CD4-positive, alpha-beta memory T cell (primary cell): ENCODE data around the gene ORC4. TPM values are rescaled to one million over a fixed set of nuclear protein-coding genes. Genes with fewer than 3 reads are reported as not detected.
"Not testable (repeated sequence)": the region's sequence is repeated elsewhere in the genome, so short reads cannot be mapped to it uniquely, and the experiment has no call there.

Experiments used
- CTCF ChIA-PET: fragments of 350-600 bp; sonication (Branson Sonifier 250); formaldehyde crosslinking; loops from one replicate; lab custom pipeline; 2021; ENCODE audit warnings: inconsistent platforms; ENCODE audit not compliant: partially characterized antibody; lab: Charles Lee
- POLR2A ChIA-PET: fragments of 350-600 bp; sonication (Branson Sonifier 250); formaldehyde crosslinking; loops from one replicate; lab custom pipeline; 2021; ENCODE audit not compliant: partially characterized antibody; lab: Charles Lee
- DNase-seq, 5 donors: peaks; one replicate each; pipeline versions ENCODE4 v3.0.0 to v3.0.0-alpha.2; 2020 to 2022; ENCODE audit warnings: mixed read lengths in 1 of 5
- H3K27ac ChIP-seq: one replicate; pipeline ENCODE4 v1.7.0; 2013; ENCODE audit warnings: low read depth, low read length
- H3K27me3 ChIP-seq: 2 replicates; pipeline ENCODE4 v1.7.0; 2013; ENCODE audit warnings: mild to moderate bottlenecking, low read length, moderate library complexity; ENCODE audit not compliant: insufficient read depth
- H3K36me3 ChIP-seq: 2 replicates; pipeline ENCODE4 v1.7.0; 2013; ENCODE audit warnings: mild to moderate bottlenecking, low read length, moderate library complexity; ENCODE audit not compliant: insufficient read depth
- H3K4me1 ChIP-seq: 2 replicates; pipeline ENCODE4 v1.7.0; 2013; ENCODE audit warnings: mild to moderate bottlenecking, low read length, moderate library complexity; ENCODE audit not compliant: insufficient read depth
- H3K4me3 ChIP-seq, 2 donors: one replicate each; pipeline ENCODE4 v1.7.0; 2013; ENCODE audit warnings: low read length in 2 of 2, mild to moderate bottlenecking in 1 of 2
- H3K9me3 ChIP-seq, 2 donors: one replicate each; pipeline ENCODE4 v1.7.0; 2013; ENCODE audit warnings: low read length in 2 of 2, control low read depth in 1 of 2; ENCODE audit not compliant: control insufficient read depth in 1 of 2
- H3K27ac Mint-ChIP-seq, 7 donors: one replicate each; pipeline ENCODE4 v1.8.0; 2020 to 2021; ENCODE audit warnings: mixed read lengths in 7 of 7, mild to moderate bottlenecking in 6 of 7, inconsistent platforms in 3 of 7, moderate library complexity in 3 of 7
- H3K27me3 Mint-ChIP-seq, 2 donors: one replicate each; pipeline ENCODE4 v1.8.0; 2020 to 2021; ENCODE audit warnings: mixed read lengths in 2 of 2
- H3K36me3 Mint-ChIP-seq, 2 donors: one replicate each; pipeline ENCODE4 v1.8.0; 2020 to 2021; ENCODE audit warnings: mixed read lengths in 2 of 2, inconsistent platforms in 1 of 2, mild to moderate bottlenecking in 1 of 2
- H3K4me1 Mint-ChIP-seq, 4 donors: one replicate each; pipeline ENCODE4 v1.8.0; 2020 to 2021; ENCODE audit warnings: mixed read lengths in 4 of 4, mild to moderate bottlenecking in 1 of 4
- H3K4me3 Mint-ChIP-seq, 8 donors: one replicate each; pipeline ENCODE4 v1.8.0; 2020 to 2021; ENCODE audit warnings: mixed read lengths in 8 of 8, mild to moderate bottlenecking in 7 of 8, moderate library complexity in 6 of 8, inconsistent platforms in 3 of 8
- H3K9me3 Mint-ChIP-seq, 8 donors: one replicate each; pipeline ENCODE4 v1.8.0; 2020 to 2021; ENCODE audit warnings: mixed read lengths in 8 of 8, mild to moderate bottlenecking in 5 of 8, inconsistent platforms in 3 of 8, moderate library complexity in 1 of 8
- intact Hi-C: fragments of 100-400 bp; cut with micrococcal nuclease; formaldehyde crosslinking; loops from one replicate; pipeline ENCODE4 v1.15.1; 2023
- polyA plus RNA-seq, 2 donors: library from polyadenylated mRNA; unstranded; fragments of 300-500 nt; fragmentation: Illumina TruSeq; gene quantifications; one replicate each; pipeline ENCODE4 v1.2.3, GENCODE V29; 2021
- total RNA-seq, 2 experiments: library from RNA; stranded (reverse); gene quantifications; one replicate each; pipeline ENCODE4 v1.2.3, GENCODE V29; 2021

The ORC4 gene
- total and polyA plus RNA-seq, 4 experiments from 2014 or later = 42.9 to 60.1 (median 56.1) TPM

DNA sequence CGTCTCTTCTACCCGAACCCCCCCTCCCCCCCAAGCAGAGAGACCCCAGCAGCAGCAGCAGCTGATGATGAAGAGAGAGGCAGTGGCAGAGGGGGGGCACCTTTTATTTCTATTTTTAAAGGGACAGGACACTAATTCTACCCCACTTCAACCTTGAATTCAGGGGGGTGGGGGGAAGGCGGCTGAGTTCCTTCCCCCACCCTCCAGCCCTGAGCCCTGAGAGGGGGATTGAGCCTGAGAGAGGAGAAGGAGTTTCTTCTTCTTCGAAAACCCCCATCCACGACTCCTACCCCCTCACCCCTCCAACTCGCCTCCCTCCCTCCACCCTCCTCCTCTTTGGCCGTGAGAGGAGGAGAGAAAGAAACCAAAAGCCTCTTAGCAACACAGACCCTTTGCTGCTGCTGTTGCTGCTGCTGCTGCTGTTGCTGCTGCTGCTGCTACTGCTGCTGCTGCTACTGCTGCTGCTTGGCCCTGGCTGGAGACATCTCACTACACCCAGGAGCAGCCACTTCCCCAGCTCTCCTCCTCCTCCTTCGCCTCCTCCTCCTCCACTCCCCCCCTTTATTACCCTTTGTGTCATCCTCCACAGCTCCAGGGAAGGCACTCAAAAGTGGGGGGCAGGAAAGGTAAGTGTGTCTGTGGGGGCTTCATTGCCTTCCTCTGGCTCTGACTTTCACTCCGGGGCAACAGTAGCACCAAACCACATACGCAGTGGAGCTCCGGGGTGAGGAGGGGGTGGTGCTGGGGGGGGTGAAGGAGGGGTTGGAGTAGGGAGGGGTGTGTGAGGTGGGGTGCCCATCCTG, 723 bp upstream of the ORC4 start, which contains the start of gene MBD5:
Gene MBD5 (plus strand): TSS at position 33 of the 803 bp plus-strand sequence.
- H3K27ac Mint-ChIP-seq = peak within 1 kb of the TSS; percentile 85 to 98 (median 97)
- peak within 1 kb of the TSS; percentile 89 for H3K27ac ChIP-seq
- no peaks in the 10 kb centered on the region for H3K36me3 ChIP-seq
- H3K4me3 ChIP-seq = peak within 1 kb of the TSS; percentile 87 to 93
- no peaks in the 10 kb centered on the region for H3K9me3 ChIP-seq
- no peaks in the 10 kb centered on the region for H3K27me3 ChIP-seq
- H3K27me3 Mint-ChIP-seq = no peaks in the 10 kb centered on the region
- peak in 4 of 5 donors; percentile 71 to 88 (median 74) for DNase-seq
- H3K36me3 Mint-ChIP-seq = peaks cover 3 to 23% of the 10 kb centered on the region in 2 donors
- H3K4me1 ChIP-seq = peaks cover 56% of the 10 kb centered on the region
- H3K9me3 Mint-ChIP-seq = no peaks in the 10 kb centered on the region
- POLR2A ChIA-PET = interaction anchor here (0.6 to 3.0 kb wide), 24 partner anchors 8 to 1566 kb away, joined by 3 to 27 read pairs (median 4); partner anchors contain the start of genes EPC2, KIF5C and MMADHC
- peak within 1 kb of the TSS; percentile 92 to 100 (median 99) for H3K4me3 Mint-ChIP-seq
- CTCF ChIA-PET = interaction anchor here (0.7 to 3.6 kb wide), 10 partner anchors 8 to 1565 kb away, joined by 3 to 15 read pairs (median 4); partner anchors contain the start of gene EPC2
- intact Hi-C loops = loop anchor here (1.0 to 5.0 kb wide), 4 partner anchors 31 to 532 kb away; partner anchors contain the start of gene ACVR2A
- H3K4me1 Mint-ChIP-seq = peaks cover 42 to 82% (median 60%) of the 10 kb centered on the region in 4 donors

DNA sequence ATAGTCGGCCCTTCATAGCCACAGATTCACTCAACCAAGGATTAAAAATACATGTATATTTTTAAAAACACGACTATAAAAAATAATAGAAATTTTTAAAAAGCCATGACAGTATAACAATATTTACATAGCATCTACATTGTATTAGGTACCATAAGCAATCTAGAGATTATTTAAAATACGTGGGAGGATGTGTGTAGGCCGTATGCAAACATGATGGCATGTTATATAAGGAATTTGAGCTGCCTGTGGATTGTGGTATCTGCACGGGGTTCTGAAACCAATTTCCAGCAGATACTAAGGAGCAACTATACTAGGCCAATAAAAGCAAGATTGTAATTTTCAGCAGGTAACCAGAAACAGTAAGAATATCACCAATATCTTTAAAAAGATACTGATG, 5.9 kb downstream of the ORC4 start:
- no peak overlapping the region for H3K27ac ChIP-seq
- CTCF ChIA-PET = interaction anchor here (0.5 kb wide), 1 partner anchor 52 kb away, joined by 3 read pairs; no protein-coding TSS in a partner anchor
- H3K36me3 Mint-ChIP-seq = peaks cover 8 to 21% of the 10 kb centered on the region in 2 donors
- H3K27me3 Mint-ChIP-seq = no peaks in the 10 kb centered on the region
- peaks cover 49 to 82% (median 57%) of the 10 kb centered on the region in 4 donors for H3K4me1 Mint-ChIP-seq
- no peaks in the 10 kb centered on the region for H3K27me3 ChIP-seq
- POLR2A ChIA-PET = no interaction called here
- no peak for DNase-seq
- peaks cover 34% of the 10 kb centered on the region for H3K4me1 ChIP-seq
- H3K9me3 Mint-ChIP-seq = peaks cover 0 to 7% (median 0%) of the 10 kb centered on the region in 8 donors
- no peaks in the 10 kb centered on the region for H3K9me3 ChIP-seq
- no peak overlapping the region for H3K4me3 ChIP-seq
- intact Hi-C loops = no loop called here
- H3K36me3 ChIP-seq = no peaks in the 10 kb centered on the region
- no peak overlapping the region for H3K4me3 Mint-ChIP-seq
- H3K27ac Mint-ChIP-seq = no peak overlapping the region

DNA sequence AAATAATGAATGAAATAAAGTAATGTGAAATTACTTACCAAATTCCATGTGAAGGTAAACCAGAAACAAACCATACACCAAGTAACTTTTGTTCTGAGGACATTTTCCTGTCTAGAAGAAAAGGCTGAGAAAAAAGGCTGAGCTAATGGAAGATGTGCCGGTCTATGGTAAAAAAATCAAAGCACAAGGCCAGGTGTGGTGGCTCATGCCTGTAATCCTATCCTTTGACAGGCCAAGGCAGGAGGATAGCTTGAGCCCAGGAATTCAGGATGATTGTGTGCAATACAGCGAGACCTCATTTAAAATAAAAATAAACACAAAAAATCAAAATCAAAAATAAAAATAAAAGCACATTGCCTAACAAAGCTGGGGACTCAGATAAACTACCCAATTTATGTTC, 6.7 kb downstream of the ORC4 start:
- H3K27ac ChIP-seq = no peak overlapping the region
- H3K4me3 Mint-ChIP-seq = no peak overlapping the region
- H3K36me3 ChIP-seq = no peaks in the 10 kb centered on the region
- H3K4me1 ChIP-seq = peaks cover 27% of the 10 kb centered on the region
- H3K9me3 ChIP-seq = no peaks in the 10 kb centered on the region
- ChIA-PET CTCF (no interaction called here), POLR2A (no interaction called here)
- H3K27ac Mint-ChIP-seq = no peak overlapping the region
- no peaks in the 10 kb centered on the region for H3K27me3 Mint-ChIP-seq
- intact Hi-C loops = no loop called here
- H3K9me3 Mint-ChIP-seq = peaks cover 0 to 7% (median 0%) of the 10 kb centered on the region in 8 donors
- H3K4me1 Mint-ChIP-seq = peaks cover 49 to 78% (median 55%) of the 10 kb centered on the region in 4 donors
- no peak overlapping the region for H3K4me3 ChIP-seq
- H3K27me3 ChIP-seq = no peaks in the 10 kb centered on the region
- peaks cover 9 to 23% of the 10 kb centered on the region in 2 donors for H3K36me3 Mint-ChIP-seq
- DNase-seq = no peak

DNA sequence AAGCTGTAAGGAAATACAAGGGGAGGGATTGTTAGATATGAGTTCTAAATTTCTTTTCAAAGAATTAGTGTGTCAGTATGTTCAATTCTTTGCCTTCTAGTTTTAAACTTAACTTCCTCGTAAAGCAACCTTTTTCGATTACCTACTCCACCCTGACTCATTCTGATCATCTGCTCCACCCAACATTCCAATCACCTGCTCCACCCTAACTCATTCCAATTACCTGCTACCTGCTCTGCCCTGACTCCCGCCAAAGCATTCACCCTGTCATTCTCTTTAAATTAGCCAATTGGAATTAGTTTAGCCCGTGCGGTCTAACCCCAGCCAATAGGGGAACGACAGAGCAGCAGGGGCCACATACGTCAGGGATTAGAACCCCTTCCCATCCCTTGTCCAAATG, 12.1 kb downstream of the ORC4 start:
- peak overlapping the region in 2 of 7 donors; percentile 37 to 43 for H3K27ac Mint-ChIP-seq
- POLR2A ChIA-PET, H3K27me3 ChIP-seq, H3K4me1 ChIP-seq, H3K36me3 ChIP-seq, H3K27me3 Mint-ChIP-seq, H3K9me3 ChIP-seq, CTCF ChIA-PET, DNase-seq, H3K27ac ChIP-seq, H3K4me3 ChIP-seq, intact Hi-C loops: not testable (repeated sequence)
- H3K4me1 Mint-ChIP-seq = peaks cover 44 to 81% (median 51%) of the 10 kb centered on the region in 4 donors
- peaks cover 30 to 58% of the 10 kb centered on the region in 2 donors for H3K36me3 Mint-ChIP-seq
- peaks cover 0 to 13% (median 6%) of the 10 kb centered on the region in 8 donors for H3K9me3 Mint-ChIP-seq
- H3K4me3 Mint-ChIP-seq = peak overlapping the region in 1 of 8 donors; percentile 47

DNA sequence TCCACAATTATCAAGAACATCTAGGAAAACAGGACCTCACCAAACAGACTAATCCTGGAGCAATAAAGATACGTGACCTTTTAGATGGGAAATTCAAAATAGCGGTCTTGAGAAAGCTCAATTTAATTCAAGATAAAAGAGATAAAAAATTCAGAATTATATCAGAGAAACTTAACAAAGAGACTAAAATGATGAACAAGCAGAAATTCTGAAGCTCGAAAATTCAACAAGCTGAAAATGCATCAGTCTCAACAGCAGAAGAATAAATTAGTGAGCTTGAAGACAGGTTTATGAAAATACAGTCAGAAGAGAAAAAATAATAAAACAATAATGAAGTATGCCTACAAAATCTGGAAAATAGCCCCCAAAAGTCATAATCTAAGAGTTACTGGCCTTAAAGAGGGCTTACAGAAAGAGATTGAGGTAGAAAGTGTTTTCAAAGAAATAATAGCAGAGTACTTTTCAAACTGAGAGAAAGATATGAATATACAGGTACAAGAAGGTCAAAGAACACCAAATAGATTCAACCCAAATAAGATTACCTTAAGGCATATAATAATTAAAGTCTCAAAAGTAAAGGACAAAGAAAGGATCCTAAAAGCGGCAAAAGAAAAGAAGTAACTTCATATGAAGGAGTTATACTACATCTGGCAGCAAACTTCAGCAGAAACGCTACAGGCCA, 13.2 kb downstream of the ORC4 start:
- ChIA-PET POLR2A (no interaction called here), CTCF (no interaction called here)
- Mint-ChIP-seq H3K4me1 (peaks cover 35 to 75% (median 44%) of the 10 kb centered on the region in 4 donors), H3K27ac (no peak overlapping the region), H3K9me3 (peaks cover 2 to 21% (median 16%) of the 10 kb centered on the region in 8 donors), H3K36me3 (peaks cover 39 to 63% of the 10 kb centered on the region in 2 donors), H3K4me3 (no peak overlapping the region), H3K27me3 (no peaks in the 10 kb centered on the region)
- Histone ChIP-seq H3K27me3 (no peaks in the 10 kb centered on the region), H3K27ac (no peak overlapping the region), H3K9me3 (no peaks in the 10 kb centered on the region), H3K4me1 (no peaks in the 10 kb centered on the region), H3K4me3 (no peak overlapping the region), H3K36me3 (no peaks in the 10 kb centered on the region)
- DNase-seq = no peak
- intact Hi-C loops = no loop called here

DNA sequence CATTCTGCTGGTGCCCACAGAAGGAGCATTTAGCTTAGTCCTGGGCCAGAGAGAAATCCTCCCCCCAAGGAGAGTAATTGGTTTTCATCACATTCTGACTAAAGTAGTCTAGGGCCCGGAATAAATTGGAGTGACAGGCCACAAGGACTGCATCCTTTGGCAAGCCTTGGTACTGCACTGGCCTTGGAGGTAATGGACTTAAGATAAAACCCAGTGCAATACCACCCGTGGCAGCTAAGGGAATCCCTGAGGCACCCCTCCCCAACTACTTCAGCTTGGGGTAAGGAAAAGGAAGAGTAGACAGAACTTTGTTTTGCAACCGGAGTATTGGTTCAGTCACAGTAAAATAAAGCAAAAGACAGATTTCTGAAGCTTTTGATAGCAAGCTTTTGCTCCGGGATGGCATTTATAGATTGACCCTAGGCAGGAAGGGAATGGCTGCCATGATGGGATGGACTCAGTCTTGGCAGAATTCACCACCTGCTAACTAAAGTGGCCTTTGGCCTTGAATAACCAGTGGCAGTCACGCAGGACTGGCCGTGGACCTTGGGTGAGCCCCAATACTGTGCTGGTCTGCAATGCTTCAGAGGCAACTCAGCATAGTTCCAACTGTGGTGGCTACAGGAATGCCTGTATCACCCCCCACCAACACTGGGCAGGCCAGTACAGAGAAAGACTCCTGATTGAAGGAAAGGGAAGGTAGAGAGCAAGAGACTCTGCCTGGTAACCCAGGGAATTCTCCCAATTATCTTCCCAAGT, 14.1 kb downstream of the ORC4 start:
- Mint-ChIP-seq H3K4me1 (peaks cover 37 to 75% (median 44%) of the 10 kb centered on the region in 4 donors), H3K9me3 (peaks cover 2 to 24% (median 20%) of the 10 kb centered on the region in 8 donors), H3K36me3 (peaks cover 48 to 69% of the 10 kb centered on the region in 2 donors), H3K4me3 (no peak overlapping the region), H3K27me3 (no peaks in the 10 kb centered on the region), H3K27ac (no peak overlapping the region)
- no peaks in the 10 kb centered on the region for H3K9me3 ChIP-seq
- H3K4me1 ChIP-seq = no peaks in the 10 kb centered on the region
- CTCF ChIA-PET = no interaction called here
- DNase-seq = no peak
- H3K27me3 ChIP-seq = no peaks in the 10 kb centered on the region
- intact Hi-C loops = no loop called here
- no peak overlapping the region for H3K4me3 ChIP-seq
- H3K36me3 ChIP-seq = no peaks in the 10 kb centered on the region
- no peak overlapping the region for H3K27ac ChIP-seq
- POLR2A ChIA-PET = no interaction called here
